ENCODE measurements around the gene UBE2E1. TPM values are rescaled to one million over a fixed set of nuclear protein-coding genes. Genes with fewer than 3 reads are reported as not detected.

UBE2E1 gene
- total and polyA plus RNA-seq, 7 experiments from 2014 or later = 5.2 to 80.0 (median 65.8) TPM

DNA sequence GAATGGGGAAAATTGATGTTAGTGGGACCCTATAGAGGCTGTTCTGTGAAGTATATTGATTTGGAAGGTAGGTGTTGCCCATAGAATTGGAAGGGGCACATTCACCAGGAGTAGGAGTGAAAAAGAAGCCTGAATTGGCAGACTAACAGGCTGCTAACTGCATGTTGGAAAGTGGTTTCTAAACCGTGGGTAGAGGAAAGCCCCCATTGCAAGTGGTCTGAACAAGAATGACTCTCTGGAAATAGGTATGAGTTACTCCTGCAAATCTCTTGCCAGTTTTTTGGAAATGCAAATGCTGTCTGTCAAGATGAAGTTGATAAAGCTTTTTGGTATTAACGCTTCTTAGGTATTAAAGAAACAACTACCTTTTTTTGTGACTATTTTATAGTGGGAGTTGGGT, 3.5 kb downstream of the UBE2E1 start:
- Histone ChIP-seq H3K4me3 (ENCODE audit: low read length) (peak overlapping the region; percentile 68), H3K36me3 (ENCODE audit: control insufficient read depth in 2 of 3, insufficient read depth in 3 of 3, low read length in 3 of 3) (peaks cover 0 to 3% (median 0%) of the 10 kb centered on the region in 3 experiments), H3K9me3 (ENCODE audit: control insufficient read depth in 2 of 3, low read length in 3 of 3) (no peaks in the 10 kb centered on the region), H3K27ac (ENCODE audit: low read depth, low read length) (peak overlapping the region; percentile 77), H3K27me3 (ENCODE audit: control insufficient read depth in 2 of 2, insufficient read depth in 2 of 2, low read length in 2 of 2) (no peaks in the 10 kb centered on the region), H3K4me1 (ENCODE audit: control insufficient read depth in 2 of 2, insufficient read depth in 2 of 2, low read length in 2 of 2) (peaks cover 24 to 26% of the 10 kb centered on the region in 2 donors)
- Mint-ChIP-seq H3K27ac (peak overlapping the region; percentile 89 to 99 (median 93)), H3K4me1 (peaks cover 49 to 72% (median 64%) of the 10 kb centered on the region in 7 donors), H3K36me3 (peaks cover 0 to 30% (median 6%) of the 10 kb centered on the region in 5 donors), H3K27me3 (peaks cover 0 to 11% (median 0%) of the 10 kb centered on the region in 5 donors), H3K4me3 (peak overlapping the region; percentile 89 to 100 (median 94)), H3K9me3 (peaks cover 0 to 2% (median 0%) of the 10 kb centered on the region in 11 donors)
- CTCF ChIA-PET = no interaction called here
- POLR2A ChIA-PET = interaction anchor here (0.5 to 2.2 kb wide), 5 partner anchors 11 to 109 kb away, joined by 3 to 13 read pairs (median 3); partner anchors contain the start of genes NKIRAS1 and RPL15
- no peak for DNase-seq
- intact Hi-C loops (cut with micrococcal nuclease) = loop anchor here in 1 of 2 donors (5.0 kb wide), 2 partner anchors 1853 to 1983 kb away; partner anchors contain the start of genes OXSM and TOP2B
- ATAC-seq = no peak

DNA sequence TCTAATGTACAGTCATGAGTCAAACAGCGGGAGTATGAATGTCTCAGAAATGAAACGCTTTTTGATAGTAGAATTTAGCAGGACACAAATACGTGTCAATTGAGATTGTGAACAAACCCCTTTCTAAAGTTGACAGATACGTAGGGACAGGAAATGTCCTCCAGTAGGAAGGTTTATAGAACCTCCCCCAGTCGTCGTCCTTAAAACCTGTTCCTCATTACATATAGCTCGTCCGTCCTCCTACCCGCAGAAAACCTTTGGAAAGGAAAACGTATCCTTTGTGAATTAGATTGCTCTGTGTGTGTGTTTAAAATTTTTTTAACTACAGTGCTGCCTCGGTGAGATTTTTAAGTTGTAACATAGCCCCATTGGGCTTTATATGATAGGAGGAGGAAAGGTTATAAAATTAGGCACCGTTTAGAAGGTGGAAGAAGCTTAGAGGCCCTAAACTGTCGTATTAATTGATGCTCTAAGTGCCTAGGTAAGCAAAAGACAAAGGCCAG, 4.1 kb downstream of the UBE2E1 start:
- Histone ChIP-seq H3K9me3 (ENCODE audit: control insufficient read depth in 2 of 3, low read length in 3 of 3) (no peaks in the 10 kb centered on the region), H3K4me1 (ENCODE audit: control insufficient read depth in 2 of 2, insufficient read depth in 2 of 2, low read length in 2 of 2) (peaks cover 24 to 26% of the 10 kb centered on the region in 2 donors), H3K4me3 (ENCODE audit: low read length) (peak overlapping the region; percentile 68), H3K27me3 (ENCODE audit: control insufficient read depth in 2 of 2, insufficient read depth in 2 of 2, low read length in 2 of 2) (no peaks in the 10 kb centered on the region), H3K27ac (ENCODE audit: low read depth, low read length) (peak overlapping the region; percentile 77), H3K36me3 (ENCODE audit: control insufficient read depth in 2 of 3, insufficient read depth in 3 of 3, low read length in 3 of 3) (peaks cover 0 to 3% (median 0%) of the 10 kb centered on the region in 3 experiments)
- intact Hi-C loops (cut with micrococcal nuclease) = loop anchor here (1.0 to 5.0 kb wide), 7 partner anchors 17 to 1982 kb away; partner anchors contain the start of genes NR1D2 (in 2 of the 2), RPL15 (in 2 of the 2), OXSM (in 1 of the 2) and TOP2B (in 1 of the 2)
- DNase-seq (peak in 4 of 9 donors; percentile 8 to 35 (median 25)), ATAC-seq (no peak)
- CTCF ChIA-PET = no interaction called here
- peak overlapping the region; percentile 89 to 100 (median 94) for H3K4me3 Mint-ChIP-seq
- POLR2A ChIA-PET = interaction anchor here (0.5 to 2.2 kb wide), 4 partner anchors 27 to 108 kb away, joined by 3 to 13 read pairs (median 4); partner anchors contain the start of genes NKIRAS1 and RPL15
- peaks cover 0 to 2% (median 0%) of the 10 kb centered on the region in 11 donors for H3K9me3 Mint-ChIP-seq
- H3K36me3 Mint-ChIP-seq = peaks cover 0 to 33% (median 7%) of the 10 kb centered on the region in 5 donors
- peaks cover 49 to 73% (median 62%) of the 10 kb centered on the region in 7 donors for H3K4me1 Mint-ChIP-seq
- H3K27ac Mint-ChIP-seq = peak overlapping the region; percentile 89 to 99 (median 93)
- H3K27me3 Mint-ChIP-seq = peaks cover 0 to 6% (median 0%) of the 10 kb centered on the region in 5 donors

DNA sequence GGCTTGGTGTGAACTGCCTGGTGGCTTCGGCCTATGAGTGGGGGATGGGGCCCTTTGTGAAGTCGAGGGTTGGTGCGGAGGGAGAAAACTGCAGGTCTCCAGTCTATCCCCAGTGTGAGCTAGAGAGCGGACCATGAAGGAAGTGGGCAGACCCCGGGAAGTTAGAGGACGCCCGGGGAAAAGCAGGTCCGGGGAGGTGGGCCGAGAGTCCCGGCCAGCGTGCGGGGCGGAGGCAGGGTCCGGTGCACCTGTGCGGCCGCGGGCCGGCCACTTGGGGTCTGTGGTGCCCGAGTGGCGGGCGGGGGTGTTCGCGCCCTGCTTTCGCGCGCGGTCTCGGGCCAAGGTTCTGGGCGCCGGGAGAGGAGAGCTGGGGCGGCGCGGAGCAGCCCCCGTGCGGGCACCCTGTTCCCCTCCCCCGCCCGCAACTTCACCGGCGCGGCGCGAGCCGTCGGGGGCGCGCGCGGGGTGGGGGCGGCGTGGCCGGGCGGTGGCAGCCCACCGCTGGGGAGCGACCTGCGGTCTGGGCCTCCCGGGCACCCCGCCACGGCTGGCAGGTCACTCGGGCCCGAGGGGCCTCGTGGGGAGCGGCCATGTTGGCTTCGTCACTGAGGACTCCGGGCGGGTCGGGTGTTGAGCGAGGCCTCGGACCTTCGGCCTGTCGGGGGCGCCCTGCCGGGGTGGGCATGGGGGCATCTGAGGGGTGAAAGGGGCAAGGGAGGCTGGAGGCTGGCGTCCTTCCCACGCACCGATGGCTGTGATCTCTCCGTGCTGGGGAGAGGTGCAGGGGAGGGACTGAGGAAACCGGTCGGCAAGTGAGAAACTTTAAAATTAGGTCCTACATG, 4.8 kb downstream of the UBE2E1 start:
- H3K36me3 ChIP-seq (ENCODE audit: control insufficient read depth in 2 of 3, insufficient read depth in 3 of 3, low read length in 3 of 3) = peaks cover 0 to 3% (median 0%) of the 10 kb centered on the region in 3 experiments
- intact Hi-C loops (cut with micrococcal nuclease) = loop anchor here (1.0 to 5.0 kb wide), 5 partner anchors 16 to 135 kb away; partner anchors contain the start of genes NR1D2 (in 2 of the 2) and RPL15 (in 2 of the 2)
- no peaks in the 10 kb centered on the region for H3K9me3 ChIP-seq (ENCODE audit: control insufficient read depth in 2 of 3, low read length in 3 of 3)
- H3K36me3 Mint-ChIP-seq = peaks cover 0 to 36% (median 7%) of the 10 kb centered on the region in 5 donors
- peaks cover 24 to 26% of the 10 kb centered on the region in 2 donors for H3K4me1 ChIP-seq (ENCODE audit: control insufficient read depth in 2 of 2, insufficient read depth in 2 of 2, low read length in 2 of 2)
- peaks cover 0 to 2% (median 0%) of the 10 kb centered on the region in 5 donors for H3K27me3 Mint-ChIP-seq
- ChIA-PET CTCF (no interaction called here), POLR2A (interaction anchor here (2.2 kb wide), 1 partner anchor 108 kb away, joined by 13 read pairs; the partner anchor contains the start of genes NKIRAS1 and RPL15)
- DNase-seq (peak; percentile 18 to 67 (median 33)), ATAC-seq (peak; percentile 34)
- peak overlapping the region; percentile 77 for H3K27ac ChIP-seq (ENCODE audit: low read depth, low read length)
- peaks cover 49 to 73% (median 64%) of the 10 kb centered on the region in 7 donors for H3K4me1 Mint-ChIP-seq
- H3K4me3 ChIP-seq (ENCODE audit: low read length) = peak overlapping the region; percentile 68
- no peaks in the 10 kb centered on the region for H3K27me3 ChIP-seq (ENCODE audit: control insufficient read depth in 2 of 2, insufficient read depth in 2 of 2, low read length in 2 of 2)
- peaks cover 0 to 2% (median 0%) of the 10 kb centered on the region in 11 donors for H3K9me3 Mint-ChIP-seq
- peak overlapping the region; percentile 89 to 99 (median 96) for H3K27ac Mint-ChIP-seq
- peak overlapping the region; percentile 89 to 100 (median 97) for H3K4me3 Mint-ChIP-seq

DNA sequence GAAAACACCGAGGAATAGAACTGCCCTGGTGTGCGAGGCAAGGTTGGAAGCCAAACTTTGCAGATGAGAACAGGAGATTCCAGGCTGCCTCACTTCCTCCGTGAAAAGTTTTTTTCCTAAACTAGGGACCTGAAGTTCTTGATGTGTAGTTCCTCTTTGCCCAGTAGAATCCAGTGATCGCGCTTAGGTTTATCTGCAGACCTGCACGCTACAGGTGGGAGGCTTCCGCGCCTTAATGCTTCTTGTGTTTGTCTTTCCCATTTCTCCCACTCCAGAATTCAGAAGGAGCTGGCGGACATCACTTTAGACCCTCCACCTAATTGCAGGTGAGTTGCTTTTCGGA, 5.4 kb downstream of the UBE2E1 start:
- Histone ChIP-seq H3K9me3 (ENCODE audit: control insufficient read depth in 2 of 3, low read length in 3 of 3) (no peaks in the 10 kb centered on the region), H3K4me1 (ENCODE audit: control insufficient read depth in 2 of 2, insufficient read depth in 2 of 2, low read length in 2 of 2) (peaks cover 24 to 26% of the 10 kb centered on the region in 2 donors), H3K27ac (ENCODE audit: low read depth, low read length) (peak overlapping the region; percentile 77), H3K4me3 (ENCODE audit: low read length) (peak overlapping the region; percentile 68), H3K27me3 (ENCODE audit: control insufficient read depth in 2 of 2, insufficient read depth in 2 of 2, low read length in 2 of 2) (no peaks in the 10 kb centered on the region), H3K36me3 (ENCODE audit: control insufficient read depth in 2 of 3, insufficient read depth in 3 of 3, low read length in 3 of 3) (peaks cover 0 to 3% (median 0%) of the 10 kb centered on the region in 3 experiments)
- intact Hi-C loops (cut with micrococcal nuclease) = loop anchor here (2.0 to 5.0 kb wide), 3 partner anchors 16 to 78 kb away; no protein-coding TSS in a partner anchor
- H3K36me3 Mint-ChIP-seq = peaks cover 0 to 36% (median 7%) of the 10 kb centered on the region in 5 donors
- H3K4me3 Mint-ChIP-seq = peak overlapping the region; percentile 86 to 100 (median 96)
- peaks cover 0 to 2% (median 0%) of the 10 kb centered on the region in 11 donors for H3K9me3 Mint-ChIP-seq
- H3K27me3 Mint-ChIP-seq = no peaks in the 10 kb centered on the region
- peak overlapping the region; percentile 86 to 97 (median 94) for H3K27ac Mint-ChIP-seq
- ATAC-seq (peak; percentile 2), DNase-seq (no peak)
- peaks cover 49 to 77% (median 66%) of the 10 kb centered on the region in 7 donors for H3K4me1 Mint-ChIP-seq
- CTCF ChIA-PET = no interaction called here
- POLR2A ChIA-PET = no interaction called here

DNA sequence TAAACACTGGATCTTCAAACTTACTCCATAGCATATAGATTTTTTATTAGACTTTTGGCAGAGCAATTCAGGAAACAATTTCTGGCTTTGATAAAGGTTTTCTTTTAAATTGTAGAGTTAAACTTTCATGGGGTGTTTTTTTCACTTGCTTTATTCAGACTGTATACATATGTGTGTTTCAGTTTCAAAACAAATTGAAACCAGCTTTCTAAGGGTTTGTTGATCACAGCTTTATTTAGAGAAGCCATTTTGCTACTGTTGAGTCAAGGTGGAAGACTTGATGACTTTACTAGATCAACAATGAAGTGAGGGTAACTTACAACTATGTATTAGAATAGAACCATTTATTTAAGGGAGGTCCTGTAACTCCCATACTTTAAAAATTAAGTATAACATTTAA, 6.2 kb downstream of the UBE2E1 start:
- no peak for ATAC-seq
- Mint-ChIP-seq H3K4me3 (peak overlapping the region; percentile 86 to 100 (median 96)), H3K9me3 (peaks cover 0 to 2% (median 0%) of the 10 kb centered on the region in 11 donors), H3K4me1 (peaks cover 49 to 83% (median 66%) of the 10 kb centered on the region in 7 donors), H3K27me3 (no peaks in the 10 kb centered on the region), H3K36me3 (peaks cover 0 to 37% (median 7%) of the 10 kb centered on the region in 5 donors), H3K27ac (peak overlapping the region in 7 of 9 donors; percentile 29 to 97 (median 96))
- H3K36me3 ChIP-seq (ENCODE audit: control insufficient read depth in 2 of 3, insufficient read depth in 3 of 3, low read length in 3 of 3) = peaks cover 0 to 3% (median 0%) of the 10 kb centered on the region in 3 experiments
- CTCF ChIA-PET = no interaction called here
- DNase-seq = no peak
- no peaks in the 10 kb centered on the region for H3K9me3 ChIP-seq (ENCODE audit: control insufficient read depth in 2 of 3, low read length in 3 of 3)
- H3K4me3 ChIP-seq (ENCODE audit: low read length) = no peak overlapping the region
- POLR2A ChIA-PET = no interaction called here
- H3K27ac ChIP-seq (ENCODE audit: low read depth, low read length) = no peak overlapping the region
- peaks cover 24 to 26% of the 10 kb centered on the region in 2 donors for H3K4me1 ChIP-seq (ENCODE audit: control insufficient read depth in 2 of 2, insufficient read depth in 2 of 2, low read length in 2 of 2)
- intact Hi-C loops (cut with micrococcal nuclease) = loop anchor here (2.0 to 5.0 kb wide), 3 partner anchors 15 to 77 kb away; no protein-coding TSS in a partner anchor
- no peaks in the 10 kb centered on the region for H3K27me3 ChIP-seq (ENCODE audit: control insufficient read depth in 2 of 2, insufficient read depth in 2 of 2, low read length in 2 of 2)

DNA sequence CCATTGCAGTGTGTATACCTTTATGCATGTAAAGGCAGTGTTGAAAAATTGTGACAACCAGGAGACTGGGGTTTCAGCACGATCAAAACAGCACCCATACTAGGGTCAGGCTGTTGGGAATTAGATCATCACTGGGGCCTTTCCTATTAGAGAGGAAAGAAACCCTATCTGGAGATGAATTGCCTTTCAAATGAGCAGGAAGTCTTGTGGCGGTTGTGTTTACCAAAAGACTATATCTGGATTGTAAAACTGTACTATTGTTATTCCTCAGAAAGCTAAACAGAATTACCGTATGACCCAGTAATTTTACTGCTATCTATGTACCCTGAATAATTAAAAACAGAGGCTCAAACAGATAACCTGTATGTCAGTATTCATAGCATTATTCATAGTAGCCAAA, 10.1 kb downstream of the UBE2E1 start:
- H3K36me3 ChIP-seq (ENCODE audit: control insufficient read depth in 2 of 3, insufficient read depth in 3 of 3, low read length in 3 of 3) = peaks cover 0 to 3% (median 0%) of the 10 kb centered on the region in 3 experiments
- Mint-ChIP-seq H3K9me3 (no peaks in the 10 kb centered on the region), H3K27me3 (no peaks in the 10 kb centered on the region), H3K36me3 (peaks cover 7 to 30% (median 15%) of the 10 kb centered on the region in 5 donors), H3K27ac (peak overlapping the region in 1 of 9 donors; percentile 41), H3K4me3 (no peak overlapping the region), H3K4me1 (peaks cover 34 to 82% (median 58%) of the 10 kb centered on the region in 7 donors)
- H3K4me1 ChIP-seq (ENCODE audit: control insufficient read depth in 2 of 2, insufficient read depth in 2 of 2, low read length in 2 of 2) = peaks cover 4 to 5% of the 10 kb centered on the region in 2 donors
- ChIA-PET CTCF (no interaction called here), POLR2A (no interaction called here)
- H3K27me3 ChIP-seq (ENCODE audit: control insufficient read depth in 2 of 2, insufficient read depth in 2 of 2, low read length in 2 of 2) = no peaks in the 10 kb centered on the region
- H3K27ac ChIP-seq (ENCODE audit: low read depth, low read length) = no peak overlapping the region
- intact Hi-C loops (cut with micrococcal nuclease) = no loop called here
- H3K9me3 ChIP-seq (ENCODE audit: control insufficient read depth in 2 of 3, low read length in 3 of 3) = no peaks in the 10 kb centered on the region
- DNase-seq (no peak), ATAC-seq (no peak)
- no peak overlapping the region for H3K4me3 ChIP-seq (ENCODE audit: low read length)

Measured in naive thymus-derived CD4-positive, alpha-beta T cell (primary cell).